Mesenchymal stem cell (in vitro differentiated cells and primary cell): ENCODE measurements around the gene ESPL1.
A peak's percentile ranks its signal among the peaks of the same experiment; 100 is the strongest.

Source experiments
- DNase-seq: peaks from one replicate; pipeline ENCODE4 v3.0.0-alpha.2; 2013
- H2AFZ ChIP-seq: one replicate; pipeline ENCODE4 v1.6.1; 2013; ENCODE audit warnings: low read depth, mild to moderate bottlenecking, control low read depth, inconsistent platforms, low read length, moderate library complexity
- H2AK5ac ChIP-seq: 2 replicates; pipeline ENCODE4 v1.6.1; 2013; ENCODE audit warnings: low read length, moderate library complexity, mild to moderate bottlenecking, inconsistent platforms; ENCODE audit not compliant: severe bottlenecking
- H2BK120ac ChIP-seq: one replicate; pipeline ENCODE4 v1.6.1; 2013; ENCODE audit warnings: low read depth, mild to moderate bottlenecking, inconsistent platforms, low read length, moderate library complexity
- H2BK12ac ChIP-seq, 2 experiments: one replicate each; pipeline ENCODE4 v1.6.1; 2013; ENCODE audit warnings: inconsistent platforms in 2 of 2, low read length in 2 of 2, mild to moderate bottlenecking in 2 of 2, moderate library complexity in 2 of 2, control low read depth in 1 of 2
- H2BK15ac ChIP-seq: one replicate; pipeline ENCODE4 v1.6.1; 2013; ENCODE audit warnings: mild to moderate bottlenecking, low read depth, inconsistent platforms; ENCODE audit not compliant: poor library complexity, severe bottlenecking
- H2BK5ac ChIP-seq: 2 replicates; pipeline ENCODE4 v1.6.1; 2013; ENCODE audit warnings: low read depth, mild to moderate bottlenecking, low read length, control low read depth, inconsistent platforms; ENCODE audit not compliant: poor library complexity, severe bottlenecking
- H3K14ac ChIP-seq, 2 experiments: one replicate each; pipeline ENCODE4 v1.6.1; 2013; ENCODE audit warnings: inconsistent platforms in 2 of 2, low read length in 2 of 2, control low read depth in 1 of 2, mild to moderate bottlenecking in 1 of 2, moderate library complexity in 1 of 2
- H3K18ac ChIP-seq, 2 experiments: one replicate each; pipeline ENCODE4 v1.6.1; 2013; ENCODE audit warnings: inconsistent platforms in 2 of 2, low read length in 2 of 2, control low read depth in 1 of 2, low read depth in 1 of 2, mild to moderate bottlenecking in 1 of 2
- H3K23ac ChIP-seq, 2 experiments: one replicate each; pipeline ENCODE4 v1.6.1; 2013; ENCODE audit warnings: inconsistent platforms in 2 of 2, low read length in 2 of 2, mild to moderate bottlenecking in 2 of 2, moderate library complexity in 2 of 2, control low read depth in 1 of 2
- H3K27ac ChIP-seq: 2 replicates; pipeline ENCODE4 v1.5.1; 2013; ENCODE audit warnings: mild to moderate bottlenecking, moderate library complexity, low read length, control low read depth, inconsistent platforms; ENCODE audit not compliant: poor library complexity, severe bottlenecking
- H3K27me3 ChIP-seq, 2 experiments: 2 replicates each; pipeline versions ENCODE4 v1.6.1 to v1.7.0; 2013; ENCODE audit warnings: low read length in 2 of 2, mild to moderate bottlenecking in 2 of 2, moderate library complexity in 2 of 2, control low read depth in 1 of 2, inconsistent platforms in 1 of 2; ENCODE audit not compliant: control insufficient read depth in 1 of 2, insufficient read depth in 1 of 2
- H3K36me3 ChIP-seq, 2 experiments: 2 replicates each; pipeline versions ENCODE4 v1.6.1 to v1.7.0; 2013; ENCODE audit warnings: low read length in 2 of 2, control low read depth in 1 of 2, inconsistent platforms in 1 of 2, low read depth in 1 of 2, mild to moderate bottlenecking in 1 of 2; ENCODE audit not compliant: insufficient read depth in 2 of 2, control insufficient read depth in 1 of 2
- H3K4ac ChIP-seq, 2 experiments: one replicate each; pipeline ENCODE4 v1.6.1; 2013; ENCODE audit warnings: inconsistent platforms in 2 of 2, low read length in 2 of 2, mild to moderate bottlenecking in 2 of 2, moderate library complexity in 2 of 2, control low read depth in 1 of 2, low read depth in 1 of 2
- H3K4me1 ChIP-seq: 2 replicates; pipeline ENCODE4 v1.6.1; 2013; ENCODE audit warnings: low read depth, low read length, control low read depth; ENCODE audit not compliant: control insufficient read depth, insufficient read depth
- H3K4me2 ChIP-seq: 2 replicates; pipeline ENCODE4 v1.6.1; 2013; ENCODE audit warnings: low read length, mild to moderate bottlenecking, inconsistent platforms; ENCODE audit not compliant: poor library complexity, severe bottlenecking
- H3K4me3 ChIP-seq, 2 experiments: 2 replicates each; pipeline versions ENCODE4 v1.5.1 to v1.7.0; 2013; ENCODE audit warnings: low read length in 2 of 2, mild to moderate bottlenecking in 2 of 2, control low read depth in 1 of 2, low read depth in 1 of 2; ENCODE audit not compliant: insufficient read depth in 1 of 2
- H3K79me1 ChIP-seq: replicated peaks from 2 replicates; pipeline ENCODE4 v1.6.1; 2013; ENCODE audit warnings: mild to moderate bottlenecking, control low read depth, low read length, inconsistent platforms; ENCODE audit not compliant: poor library complexity, severe bottlenecking
- H3K9ac ChIP-seq: 2 replicates; pipeline ENCODE4 v1.7.0; 2013; ENCODE audit warnings: mild to moderate bottlenecking, low read length, moderate library complexity
- H3K9me3 ChIP-seq: 2 replicates; pipeline ENCODE4 v1.7.0; 2013; ENCODE audit warnings: mild to moderate bottlenecking, low read length; ENCODE audit not compliant: control insufficient read depth
- H4K8ac ChIP-seq: one replicate; pipeline ENCODE4 v1.6.1; 2013; ENCODE audit warnings: inconsistent platforms, mild to moderate bottlenecking, low read length, moderate library complexity
- H4K91ac ChIP-seq: one replicate; pipeline ENCODE4 v1.6.1; 2013; ENCODE audit warnings: mild to moderate bottlenecking, low read length, inconsistent platforms
- WGBS: methylation state at CpG from one replicate; pipeline ENCODE4 v1.1.7; 2013; ENCODE audit warnings: mixed read lengths; 5-methylcytosine and 5-hydroxymethylcytosine counted together

The ESPL1 gene

DNA sequence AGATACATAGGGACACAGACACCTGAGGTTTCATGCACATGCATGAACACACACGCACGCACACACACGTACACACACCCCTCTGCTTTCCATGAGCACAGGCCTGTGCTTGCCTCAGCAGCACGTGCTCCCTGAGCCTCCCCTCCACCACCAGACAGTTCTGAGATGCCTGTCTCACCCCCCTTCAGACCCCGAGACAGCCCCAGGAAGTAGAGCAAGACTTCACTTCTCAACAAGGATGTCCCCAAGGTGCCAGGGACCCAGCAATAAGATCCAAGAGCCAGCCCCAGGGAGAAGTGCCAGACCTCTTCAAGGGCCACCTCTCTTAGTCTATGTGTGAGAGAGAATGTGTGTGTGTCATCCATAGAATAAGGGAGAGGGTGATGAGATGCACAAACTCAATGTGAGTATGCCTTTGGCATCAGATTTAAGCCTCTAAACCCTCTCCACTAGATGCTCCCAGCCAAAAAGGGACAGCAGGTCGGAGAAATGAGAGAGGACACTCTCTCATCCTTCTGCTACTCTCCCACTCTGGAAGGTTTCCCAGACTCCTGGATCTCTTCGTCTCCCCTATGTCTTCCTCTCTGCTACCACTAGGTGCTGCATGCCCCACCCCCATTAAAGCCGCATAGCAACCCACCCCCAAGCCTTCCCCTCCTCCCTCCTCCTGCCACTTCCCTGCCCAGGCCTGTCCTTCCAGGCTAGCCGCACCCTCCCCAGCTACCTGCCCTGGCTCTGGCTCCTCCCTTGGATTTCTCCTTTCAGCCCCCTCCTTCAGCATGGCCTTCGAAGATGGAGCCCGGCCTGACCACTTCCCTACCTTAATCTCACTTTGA, 43.8 kb upstream of the ESPL1 start:
- Histone ChIP-seq H3K4me2 (no peak overlapping the region), H3K9ac (peak overlapping the region; percentile 76), H3K27ac (no peak overlapping the region), H3K23ac (peak overlapping the region in 1 of 2 experiments; percentile 5), H3K36me3 (peaks cover 13% of the 10 kb centered on the region in 2 experiments), H4K91ac (peak overlapping the region; percentile 84), H2BK120ac (no peak overlapping the region), H3K4me3 (no peak overlapping the region), H2BK5ac (no peak overlapping the region), H3K4ac (peak overlapping the region in 1 of 2 experiments; percentile 94), H4K8ac (peak overlapping the region; percentile 79), H3K9me3 (no peaks in the 10 kb centered on the region), H3K4me1 (peaks cover 25% of the 10 kb centered on the region), H3K79me1 (no peaks in the 10 kb centered on the region), H2AFZ (peak overlapping the region; percentile 1), H3K18ac (peak overlapping the region; percentile 86 to 88), H3K27me3 (no peaks in the 10 kb centered on the region), H2BK12ac (peak overlapping the region; percentile 86 to 95), H3K14ac (peak overlapping the region in 1 of 2 experiments; percentile 80), H2BK15ac (peak overlapping the region; percentile 17), H2AK5ac (peak overlapping the region; percentile 34)
- peak; percentile 36 for DNase-seq
- WGBS = 58% methylated on average over 11 of the region's 11 CpGs

DNA sequence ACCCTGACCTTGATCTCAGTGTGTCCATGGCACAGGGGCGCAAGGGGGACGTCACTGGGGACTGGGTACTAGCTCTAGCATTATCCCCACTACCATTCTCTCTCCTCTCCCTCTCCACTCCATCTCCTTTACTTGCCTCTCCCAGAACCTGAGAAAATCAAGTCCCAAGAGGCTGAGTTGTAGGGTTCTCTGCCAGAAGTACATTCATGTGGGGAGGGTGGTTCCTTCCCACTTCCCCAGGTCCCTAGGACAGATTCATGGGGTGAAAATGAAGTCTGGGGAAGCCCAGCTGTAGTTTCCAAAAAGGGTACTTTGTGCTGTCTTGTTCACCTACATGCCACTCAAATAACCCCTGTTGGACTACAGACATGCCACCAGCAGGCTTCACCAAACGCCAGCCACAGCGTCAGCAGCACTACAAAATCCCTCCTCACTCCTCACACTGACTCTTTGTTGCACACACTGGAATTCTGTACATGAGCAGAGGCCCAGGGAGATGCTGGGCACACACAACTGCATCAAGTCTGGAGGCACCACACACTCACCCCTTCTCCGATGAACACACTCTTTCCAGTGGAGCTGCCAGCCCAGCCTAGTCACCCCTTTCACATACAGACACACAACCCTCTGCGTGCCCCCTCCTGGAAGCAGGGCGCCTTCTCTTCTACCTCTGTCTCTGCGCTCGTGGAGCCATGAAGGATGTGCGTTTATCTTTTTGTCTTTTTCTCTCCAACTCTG, 43.0 kb upstream of the ESPL1 start:
- no peak overlapping the region for H3K27ac ChIP-seq

DNA sequence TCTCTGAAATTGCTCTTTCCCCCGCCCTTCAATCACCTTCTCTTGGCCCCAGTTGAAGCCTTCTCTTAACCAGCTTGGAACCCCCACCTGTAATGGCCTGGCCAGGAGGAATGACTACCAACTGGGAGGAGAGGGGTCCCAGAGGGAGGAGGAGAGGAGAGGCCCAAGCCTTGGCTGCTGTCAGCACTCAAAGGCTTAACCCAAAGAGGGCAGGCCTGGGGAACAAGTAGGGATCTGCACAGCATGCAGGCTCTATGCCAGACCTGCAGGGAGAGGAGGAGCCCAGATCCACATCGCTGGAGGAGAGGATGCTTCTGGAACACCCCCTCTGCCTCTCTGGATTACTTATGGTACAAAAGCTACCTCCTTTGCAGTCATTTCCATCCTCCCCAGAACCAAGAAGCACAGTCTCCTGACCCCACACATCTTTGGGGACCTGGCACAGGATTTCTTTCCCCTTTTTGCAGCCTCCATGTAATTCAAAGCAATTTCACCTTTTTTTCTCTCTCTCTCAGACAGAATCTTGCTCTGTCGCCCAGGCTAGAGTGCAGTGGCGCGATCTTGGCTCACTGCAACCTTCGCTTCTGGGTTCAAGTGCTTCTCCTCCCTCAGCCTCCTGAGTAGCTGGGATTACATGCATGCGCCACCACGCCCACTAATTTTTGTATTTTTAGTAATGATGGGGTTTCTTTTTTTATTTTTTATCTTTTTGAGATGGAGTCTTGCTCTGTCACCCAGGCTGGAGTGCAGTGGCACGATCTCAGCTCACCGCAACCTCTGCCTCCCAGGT, 42.3 kb upstream of the ESPL1 start:
- no peak overlapping the region for H3K9ac ChIP-seq
- no peak overlapping the region for H3K4ac ChIP-seq
- H3K4me2 ChIP-seq = no peak overlapping the region
- no peak overlapping the region for H3K27ac ChIP-seq
- WGBS = 93% methylated on average over 9 of the region's 10 CpGs
- no peak overlapping the region for H3K4me3 ChIP-seq
- no peak overlapping the region for H2AFZ ChIP-seq
- no peaks in the 10 kb centered on the region for H3K9me3 ChIP-seq
- no peak overlapping the region for H4K8ac ChIP-seq
- H2AK5ac ChIP-seq = no peak overlapping the region
- no peak overlapping the region for H2BK5ac ChIP-seq
- H2BK12ac ChIP-seq = no peak overlapping the region
- no peak overlapping the region for H2BK15ac ChIP-seq
- H4K91ac ChIP-seq = no peak overlapping the region
- peaks cover 30% of the 10 kb centered on the region for H3K4me1 ChIP-seq
- H3K23ac ChIP-seq = no peak overlapping the region
- DNase-seq = no peak
- peaks cover 1% of the 10 kb centered on the region for H3K79me1 ChIP-seq
- no peak overlapping the region for H3K14ac ChIP-seq
- peaks cover 13 to 18% of the 10 kb centered on the region in 2 experiments for H3K36me3 ChIP-seq
- H3K18ac ChIP-seq = no peak overlapping the region
- H2BK120ac ChIP-seq = no peak overlapping the region
- H3K27me3 ChIP-seq = no peaks in the 10 kb centered on the region

More for the DNA sequence above, 43.0 kb upstream of the ESPL1 start:
- peaks cover 23% of the 10 kb centered on the region for H3K4me1 ChIP-seq
- H3K4ac ChIP-seq = no peak overlapping the region
- H2AFZ ChIP-seq = no peak overlapping the region
- H3K4me2 ChIP-seq = no peak overlapping the region
- no peak overlapping the region for H2AK5ac ChIP-seq
- peak overlapping the region in 1 of 2 experiments; percentile 77 for H2BK12ac ChIP-seq
- peak overlapping the region in 1 of 2 experiments; percentile 52 for H3K18ac ChIP-seq
- no peaks in the 10 kb centered on the region for H3K79me1 ChIP-seq
- no peak overlapping the region for H2BK5ac ChIP-seq
- H2BK15ac ChIP-seq = peak overlapping the region; percentile 17
- no peak overlapping the region for H2BK120ac ChIP-seq
- peaks cover 13% of the 10 kb centered on the region in 2 experiments for H3K36me3 ChIP-seq
- H4K8ac ChIP-seq = peak overlapping the region; percentile 13
- peak overlapping the region in 1 of 2 experiments; percentile 44 for H3K14ac ChIP-seq
- no peak for DNase-seq
- no peak overlapping the region for H3K4me3 ChIP-seq
- H3K9ac ChIP-seq = peak overlapping the region; percentile 27
- no peak overlapping the region for H3K23ac ChIP-seq
- 89% methylated on average over 10 of the region's 10 CpGs for WGBS
- peak overlapping the region; percentile 40 for H4K91ac ChIP-seq
- H3K27me3 ChIP-seq = no peaks in the 10 kb centered on the region
- no peaks in the 10 kb centered on the region for H3K9me3 ChIP-seq
